HEK293 (cell line): ENCODE data around the gene DIP2A.

Source experiments
- CTCF ChIA-PET: fragments of 350-600 bp; formaldehyde crosslinking; extraction: SDS; loops from one replicate; lab custom pipeline; 2021; ENCODE audit warnings: antibody characterized with exemption; lab: Yijun Ruan, JAX
- POLR2A ChIA-PET: fragments of 300-600 bp; formaldehyde crosslinking; extraction: SDS; loops from one replicate; lab custom pipeline; 2020; ENCODE audit warnings: antibody characterized with exemption, inconsistent platforms; lab: Yijun Ruan, JAX
- H3K27ac ChIP-seq: fragments of 200-500 bp; sonication (Bioruptor generic); 2 replicates; pipeline ENCODE4 v1.5.1; 2014; ENCODE audit warnings: low read depth, low read length, control low read depth, inconsistent platforms; ENCODE audit errors: extremely low read depth
- H3K36me3 ChIP-seq, 2 experiments: fragments of 200-500 bp in 1 of 2; sonication (Bioruptor generic) in 1 of 2; 1 replicate in 1 of 2; 2 replicates in 1 of 2; pipeline ENCODE4 v1.5.1; 2014 to 2017; ENCODE audit warnings: inconsistent platforms in 2 of 2, low read length in 2 of 2; ENCODE audit not compliant: control insufficient read depth in 2 of 2, insufficient read depth in 1 of 2
- H3K4me1 ChIP-seq: fragments of 200-500 bp; sonication (Bioruptor generic); 2 replicates; pipeline ENCODE4 v1.5.1; 2014; ENCODE audit warnings: mild to moderate bottlenecking, low read length, inconsistent platforms; ENCODE audit not compliant: control insufficient read depth, insufficient read depth
- H3K4me3 ChIP-seq: 2 replicates; pipeline ENCODE4 v1.5.1; 2011; ENCODE audit warnings: low read depth, mild to moderate bottlenecking, control low read depth, low read length, moderate library complexity
- H3K9me3 ChIP-seq: fragments of 200-500 bp; sonication (Bioruptor generic); 2 replicates; pipeline ENCODE4 v1.5.1; 2014; ENCODE audit warnings: low read depth, low read length, inconsistent platforms; ENCODE audit not compliant: control insufficient read depth, insufficient read depth
- EGR2 ChIP-seq: fragments of 450-650 bp; formaldehyde crosslinking; IDR thresholded peaks from 2 replicates; pipeline ENCODE4 v1.5.1; 2016; ENCODE audit warnings: low read depth, missing biosample characterization, missing genetic modification characterization
- FEZF1 ChIP-seq: fragments of 450-650 bp; formaldehyde crosslinking; IDR thresholded peaks from 2 replicates; pipeline ENCODE4 v1.5.1; 2016; ENCODE audit warnings: missing biosample characterization, missing genetic modification characterization
- HOXA7 ChIP-seq: sonication (generic); formaldehyde crosslinking; IDR thresholded peaks from 2 replicates; pipeline ENCODE4 v1.8.1; 2022; ENCODE audit warnings: missing genetic modification reagents, borderline replicate concordance
- IKZF3 ChIP-seq: fragments of 450-650 bp; IDR thresholded peaks from 2 replicates; pipeline ENCODE4 v1.5.0; 2018; ENCODE audit warnings: missing biosample characterization, mild to moderate bottlenecking, missing genetic modification characterization, moderate library complexity
- KLF7 ChIP-seq: fragments of 450-650 bp; formaldehyde crosslinking; IDR thresholded peaks from 2 replicates; pipeline ENCODE4 v1.5.1; 2016; ENCODE audit warnings: missing biosample characterization, missing genetic modification characterization, borderline replicate concordance
- PBX3 ChIP-seq: sonication (generic); formaldehyde crosslinking; IDR thresholded peaks from 2 replicates; pipeline ENCODE4 v1.8.1; 2022; ENCODE audit warnings: mild to moderate bottlenecking, moderate library complexity, missing genetic modification reagents
- SALL2 ChIP-seq: fragments of 450-650 bp; formaldehyde crosslinking; IDR thresholded peaks from 2 replicates; pipeline ENCODE4 v1.5.0; 2017; ENCODE audit warnings: missing biosample characterization, mild to moderate bottlenecking, missing genetic modification characterization, borderline replicate concordance
- WT1 ChIP-seq: fragments of 450-650 bp; formaldehyde crosslinking; IDR thresholded peaks from 2 replicates; pipeline ENCODE4 v1.5.1; 2016; ENCODE audit warnings: missing biosample characterization, missing genetic modification characterization
- ZBTB17 ChIP-seq: fragments of 450-650 bp; formaldehyde crosslinking; IDR thresholded peaks from 2 replicates; pipeline ENCODE4 v1.5.1; 2016; ENCODE audit warnings: missing biosample characterization, missing genetic modification characterization
- ZBTB48 ChIP-seq: fragments of 450-650 bp; formaldehyde crosslinking; IDR thresholded peaks from 2 replicates; pipeline ENCODE4 v1.5.1; 2016; ENCODE audit warnings: missing biosample characterization, missing genetic modification characterization
- ZBTB6 ChIP-seq: fragments of 450-650 bp; formaldehyde crosslinking; IDR thresholded peaks from 2 replicates; pipeline ENCODE4 v1.5.1; 2017; ENCODE audit warnings: missing biosample characterization, missing genetic modification characterization
- ZFHX2 ChIP-seq: fragments of 450-650 bp; formaldehyde crosslinking; conservative IDR thresholded peaks from 2 replicates; pipeline ENCODE4 v1.5.1; 2016; ENCODE audit warnings: missing biosample characterization, missing genetic modification characterization
- ZNF112 ChIP-seq: fragments of 450-650 bp; formaldehyde crosslinking; IDR thresholded peaks from 2 replicates; pipeline ENCODE4 v1.5.0; 2017; ENCODE audit warnings: missing biosample characterization, missing genetic modification characterization
- ZNF155 ChIP-seq: fragments of 450-650 bp; formaldehyde crosslinking; IDR thresholded peaks from 2 replicates; pipeline ENCODE4 v1.5.1; 2016; ENCODE audit warnings: missing biosample characterization, missing genetic modification characterization
- ZNF175 ChIP-seq: fragments of 450-650 bp; formaldehyde crosslinking; IDR thresholded peaks from 2 replicates; pipeline ENCODE4 v1.5.1; 2016; ENCODE audit warnings: missing biosample characterization, missing genetic modification characterization
- ZNF202 ChIP-seq: fragments of 450-650 bp; formaldehyde crosslinking; IDR thresholded peaks from 2 replicates; pipeline ENCODE4 v1.5.1; 2016; ENCODE audit warnings: missing biosample characterization, missing genetic modification characterization, borderline replicate concordance
- ZNF362 ChIP-seq: fragments of 450-650 bp; formaldehyde crosslinking; IDR thresholded peaks from 2 replicates; pipeline ENCODE4 v1.5.1; 2016; ENCODE audit warnings: missing biosample characterization, missing genetic modification characterization
- ZNF398 ChIP-seq: fragments of 450-650 bp; formaldehyde crosslinking; IDR thresholded peaks from 2 replicates; pipeline ENCODE4 v1.5.1; 2017; ENCODE audit warnings: missing biosample characterization, missing genetic modification characterization
- ZNF501 ChIP-seq: fragments of 450-650 bp; formaldehyde crosslinking; IDR thresholded peaks from 2 replicates; pipeline ENCODE4 v1.5.1; 2016; ENCODE audit warnings: missing biosample characterization, missing genetic modification characterization
- ZNF555 ChIP-seq: fragments of 450-650 bp; formaldehyde crosslinking; conservative IDR thresholded peaks from 2 replicates; pipeline ENCODE4 v1.5.1; 2017; ENCODE audit warnings: missing biosample characterization, mild to moderate bottlenecking, missing genetic modification characterization, inconsistent platforms
- ZNF585B ChIP-seq: fragments of 450-650 bp; formaldehyde crosslinking; IDR thresholded peaks from 2 replicates; pipeline ENCODE4 v1.5.1; 2016; ENCODE audit warnings: missing biosample characterization, missing genetic modification characterization
- ZNF621 ChIP-seq: fragments of 450-650 bp; formaldehyde crosslinking; IDR thresholded peaks from 2 replicates; pipeline ENCODE4 v1.5.1; 2017; ENCODE audit warnings: missing biosample characterization, missing genetic modification characterization
- ZNF645 ChIP-seq: fragments of 450-650 bp; formaldehyde crosslinking; IDR thresholded peaks from 2 replicates; pipeline ENCODE4; 2016; ENCODE audit warnings: missing biosample characterization, missing genetic modification characterization
- ZNF658 ChIP-seq: fragments of 450-650 bp; formaldehyde crosslinking; IDR thresholded peaks from 2 replicates; pipeline ENCODE4; 2016; ENCODE audit warnings: missing biosample characterization, missing genetic modification characterization
- ZNF677 ChIP-seq: fragments of 450-650 bp; IDR thresholded peaks from 2 replicates; pipeline ENCODE4 v1.5.0; 2018; ENCODE audit warnings: missing biosample characterization, mild to moderate bottlenecking, missing genetic modification characterization, moderate library complexity
- ZSCAN5A ChIP-seq: fragments of 450-650 bp; formaldehyde crosslinking; IDR thresholded peaks from 2 replicates; pipeline ENCODE4 v1.5.1; 2016; ENCODE audit warnings: missing biosample characterization, missing genetic modification characterization

DIP2A gene

GRCh38 chr21:46544824-46545223 is 86.1 kb downstream of the DIP2A start:
- ChIA-PET POLR2A (no interaction called here), CTCF (no interaction called here)
- no peak for TF ChIP-seq ZNF658 (tag by site-specific recombination)
- no peak for TF ChIP-seq PBX3
- no peak for TF ChIP-seq SALL2 (tag by site-specific recombination)
- TF ChIP-seq ZNF621, result no peak
- TF ChIP-seq ZNF677 (tag by site-specific recombination), result no peak
- no peak for TF ChIP-seq WT1 (tag by site-specific recombination)
- TF ChIP-seq ZNF501 (tag by site-specific recombination), result no peak
- TF ChIP-seq ZNF202 (tag by site-specific recombination), result no peak
- no peak for TF ChIP-seq ZNF555 (tag by site-specific recombination)
- TF ChIP-seq ZNF362, result no peak
- no peak for TF ChIP-seq ZBTB48 (tag by site-specific recombination)
- no peak for TF ChIP-seq IKZF3 (tag by site-specific recombination)
- no peaks in the 10 kb centered on the region for H3K9me3 ChIP-seq
- H3K36me3 ChIP-seq, result peaks cover 12 to 80% of the 10 kb centered on the region in 2 experiments
- no peaks in the 10 kb centered on the region for H3K4me1 ChIP-seq
- H3K27ac ChIP-seq, result no peak overlapping the region
- no peak overlapping the region for H3K4me3 ChIP-seq

- peaks cover 12 to 79% of the 10 kb centered on the region in 2 experiments for H3K36me3 ChIP-seq
- no peaks in the 10 kb centered on the region for H3K4me1 ChIP-seq
- CTCF ChIA-PET, result no interaction called here
- TF ChIP-seq ZBTB6 (tag by site-specific recombination) (no peak), EGR2 (tag by site-specific recombination) (peak; percentile 63), ZFHX2 (tag by site-specific recombination) (peak; percentile 52; the same call in 1 of the 2 replicates)
- TF ChIP-seq, all 188 proteins: peak for 2
- H3K4me3 ChIP-seq, result no peak overlapping the region
- no peaks in the 10 kb centered on the region for H3K9me3 ChIP-seq
- H3K27ac ChIP-seq, result no peak overlapping the region
- POLR2A ChIA-PET, result no interaction called here
Measured at GRCh38 chr21:46545363-46545762, 86.7 kb downstream of the DIP2A start.

GRCh38 chr21:46545911-46546310 is 87.2 kb downstream of the DIP2A start:
- POLR2A ChIA-PET, result no interaction called here
- Histone ChIP-seq H3K27ac (no peak overlapping the region), H3K4me3 (no peak overlapping the region), H3K4me1 (no peaks in the 10 kb centered on the region), H3K36me3 (peaks cover 12 to 84% of the 10 kb centered on the region in 2 experiments), H3K9me3 (no peaks in the 10 kb centered on the region)
- CTCF ChIA-PET, result no interaction called here
- TF ChIP-seq HOXA7 (CRISPR knock-in tag), result no peak
- no peak for TF ChIP-seq ZSCAN5A (tag by site-specific recombination)
- TF ChIP-seq ZFHX2 (tag by site-specific recombination), result no peak
- TF ChIP-seq KLF7 (tag by site-specific recombination), result no peak
- TF ChIP-seq FEZF1 (tag by site-specific recombination), result no peak
- TF ChIP-seq ZNF175 (tag by site-specific recombination), result no peak
- TF ChIP-seq ZNF585B (tag by site-specific recombination), result no peak
- TF ChIP-seq ZNF645, result no peak
- no peak for TF ChIP-seq ZNF112 (tag by site-specific recombination)
- no peak for TF ChIP-seq ZBTB17 (tag by site-specific recombination)
- no peak for TF ChIP-seq ZNF398 (tag by site-specific recombination)
- no peak for TF ChIP-seq ZNF155 (tag by site-specific recombination)
